ENCODE measurements around the gene DGKD. TPM values are rescaled to one million over a fixed set of nuclear protein-coding genes. Genes with fewer than 3 reads are reported as not detected.

The DGKD gene
- total and polyA plus RNA-seq, 2 donors (not counting 1 experiment from before 2014, with no cell fraction given): 224 to 396 TPM

DNA sequence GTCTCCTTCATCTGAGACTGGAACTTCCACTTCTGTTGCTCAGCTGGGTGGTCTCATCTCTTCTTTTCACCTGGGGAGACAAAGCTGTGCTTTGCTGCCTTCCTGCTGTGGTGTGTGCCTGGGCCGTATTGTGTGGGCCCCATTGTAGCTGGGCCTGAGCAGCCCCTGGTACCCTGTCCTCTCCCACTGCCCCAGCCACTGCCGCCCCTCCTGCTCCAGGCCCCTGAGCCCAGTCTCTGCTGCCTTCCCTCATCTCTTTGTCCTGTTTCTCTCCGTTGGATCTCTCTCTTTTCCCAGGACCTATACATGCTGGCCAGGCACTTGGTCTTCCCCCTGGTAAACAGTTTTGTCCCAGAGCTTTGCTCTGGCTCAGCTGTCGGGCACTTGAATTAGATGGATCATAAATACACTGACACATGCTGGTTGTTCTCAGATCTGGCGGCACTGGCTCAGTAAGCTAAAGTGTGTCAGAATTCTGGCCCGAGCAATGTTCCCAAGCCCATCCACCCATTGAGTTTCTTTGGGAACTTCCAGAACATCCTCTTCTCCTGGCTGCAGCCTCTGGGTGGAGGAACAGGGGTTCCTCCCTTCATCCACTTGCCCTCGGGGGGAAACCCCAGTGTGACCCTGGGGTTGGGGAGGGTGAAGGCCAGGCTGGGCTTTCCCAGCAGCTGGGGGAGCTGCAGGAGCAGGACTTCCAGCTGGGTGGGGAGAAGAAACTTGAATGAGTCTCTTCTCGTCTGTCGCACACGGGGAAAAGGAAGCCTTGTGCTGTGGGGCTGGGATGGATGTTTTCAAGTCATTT, 99.0 kb downstream of the DGKD start:
- ChIA-PET CTCF (interaction anchor here (1.2 kb wide), 1 partner anchor 10 kb away, joined by 4 read pairs; no protein-coding TSS in a partner anchor), POLR2A (no interaction called here)
- no peak overlapping the region for H2AFZ ChIP-seq (ENCODE audit: insufficient read depth, low read depth, low read length, poor library complexity, severe bottlenecking)
- H3K27ac ChIP-seq (ENCODE audit: low read length in 2 of 2): no peak overlapping the region
- Mint-ChIP-seq H3K27ac (peak overlapping the region; percentile 20), H3K4me3 (no peak overlapping the region), H3K9me3 (ENCODE audit: insufficient read depth) (no peaks in the 10 kb centered on the region), H3K4me1 (no peaks in the 10 kb centered on the region), H3K27me3 (no peaks in the 10 kb centered on the region)
- H4K20me1 ChIP-seq (ENCODE audit: control insufficient read depth, insufficient read depth, low read length, poor library complexity, severe bottlenecking): peaks cover 71% of the 10 kb centered on the region
- 96% methylated on average over 8 of the region's 10 CpGs for WGBS (ENCODE audit: insufficient coverage)
- H3K9me3 ChIP-seq (ENCODE audit: control extremely low read depth in 1 of 3, control insufficient read depth in 2 of 3, insufficient read depth in 1 of 3, low read length in 2 of 3): no peaks in the 10 kb centered on the region
- peaks cover 59% of the 10 kb centered on the region for H3K79me2 ChIP-seq (ENCODE audit: control insufficient read depth, insufficient read depth, low read length)
- no peak overlapping the region for H3K4me2 ChIP-seq (replicated peaks; ENCODE audit: low read depth, low read length, poor library complexity, severe bottlenecking)
- no peak for TF ChIP-seq CTCF (IDR thresholded peaks at IDR 0.05)
- no peak for TF ChIP-seq EZH2 (IDR thresholded peaks at IDR 0.05; ENCODE audit: borderline replicate concordance, insufficient read depth, low read depth, low read length, poor library complexity, severe bottlenecking)
- ATAC-seq (ENCODE audit: low read depth) (no peak), DNase-seq (no peak)
- peaks cover 34 to 99% of the 10 kb centered on the region in 2 experiments for H3K36me3 ChIP-seq (replicated peaks in 1 of 2; ENCODE audit: control extremely low read depth in 1 of 2, control insufficient read depth in 1 of 2, extremely low read depth in 1 of 2, insufficient read depth in 2 of 2, low read length in 1 of 2)
- H3K4me1 ChIP-seq (ENCODE audit: control insufficient read depth in 2 of 2, insufficient read depth in 2 of 2, low read length in 2 of 2): no peaks in the 10 kb centered on the region
- H3K27me3 ChIP-seq (replicated peaks in 1 of 4; ENCODE audit: control extremely low read depth in 1 of 4, control insufficient read depth in 3 of 4, insufficient read depth in 4 of 4, low read length in 3 of 4): no peaks in the 10 kb centered on the region
- intact Hi-C loops (cut with micrococcal nuclease): no loop called here
- no peak overlapping the region for H3K9ac ChIP-seq (ENCODE audit: low read length)
- H3K4me3 ChIP-seq (ENCODE audit: control extremely low read depth in 1 of 5, extremely low read depth in 1 of 5, insufficient read depth in 1 of 5, low read depth in 2 of 5, low read length in 4 of 5): no peak overlapping the region

DNA sequence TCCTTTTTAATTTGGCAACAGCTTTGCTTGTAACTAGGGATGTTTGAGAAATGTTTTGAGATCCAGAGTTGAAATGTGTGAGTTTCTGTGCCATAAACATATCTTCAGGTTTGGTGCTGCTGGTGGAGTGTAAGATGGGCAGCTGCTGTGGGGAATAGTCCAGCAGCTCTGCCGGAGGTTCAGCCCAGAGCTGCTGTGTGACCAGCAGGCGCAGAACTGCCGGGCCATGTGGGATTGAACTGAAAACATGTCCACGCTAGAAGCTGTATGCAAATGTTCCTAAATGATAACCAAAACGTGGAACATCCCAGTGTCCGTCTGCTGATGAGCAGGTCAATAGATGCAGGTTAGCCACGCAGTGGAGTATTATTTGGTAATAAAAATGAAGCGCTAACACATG, 99.6 kb downstream of the DGKD start:
- Histone ChIP-seq H3K9ac (ENCODE audit: low read length) (no peak overlapping the region), H3K4me1 (ENCODE audit: control insufficient read depth in 2 of 2, insufficient read depth in 2 of 2, low read length in 2 of 2) (no peaks in the 10 kb centered on the region), H3K4me2 (replicated peaks; ENCODE audit: low read depth, low read length, poor library complexity, severe bottlenecking) (no peak overlapping the region), H3K4me3 (ENCODE audit: control extremely low read depth in 1 of 5, extremely low read depth in 1 of 5, insufficient read depth in 1 of 5, low read depth in 2 of 5, low read length in 4 of 5) (no peak overlapping the region), H4K20me1 (ENCODE audit: control insufficient read depth, insufficient read depth, low read length, poor library complexity, severe bottlenecking) (peaks cover 68% of the 10 kb centered on the region), H3K27ac (ENCODE audit: low read length in 2 of 2) (no peak overlapping the region), H3K36me3 (replicated peaks in 1 of 2; ENCODE audit: control extremely low read depth in 1 of 2, control insufficient read depth in 1 of 2, extremely low read depth in 1 of 2, insufficient read depth in 2 of 2, low read length in 1 of 2) (peaks cover 34 to 99% of the 10 kb centered on the region in 2 experiments), H3K27me3 (replicated peaks in 1 of 4; ENCODE audit: control extremely low read depth in 1 of 4, control insufficient read depth in 3 of 4, insufficient read depth in 4 of 4, low read length in 3 of 4) (no peaks in the 10 kb centered on the region), H3K79me2 (ENCODE audit: control insufficient read depth, insufficient read depth, low read length) (peaks cover 53% of the 10 kb centered on the region), H2AFZ (ENCODE audit: insufficient read depth, low read depth, low read length, poor library complexity, severe bottlenecking) (no peak overlapping the region), H3K9me3 (ENCODE audit: control extremely low read depth in 1 of 3, control insufficient read depth in 2 of 3, insufficient read depth in 1 of 3, low read length in 2 of 3) (no peaks in the 10 kb centered on the region)
- intact Hi-C loops (cut with micrococcal nuclease): no loop called here
- Mint-ChIP-seq H3K4me1 (no peaks in the 10 kb centered on the region), H3K9me3 (ENCODE audit: insufficient read depth) (no peaks in the 10 kb centered on the region), H3K4me3 (no peak overlapping the region), H3K27ac (no peak overlapping the region), H3K27me3 (no peaks in the 10 kb centered on the region)
- ChIA-PET POLR2A (no interaction called here), CTCF (no interaction called here)
- ATAC-seq (ENCODE audit: low read depth) (no peak), DNase-seq (no peak)
- no peak for TF ChIP-seq CTCF (IDR thresholded peaks at IDR 0.05)
- TF ChIP-seq EZH2 (IDR thresholded peaks at IDR 0.05; ENCODE audit: borderline replicate concordance, insufficient read depth, low read depth, low read length, poor library complexity, severe bottlenecking): no peak
- 98% methylated on average over 8 of the region's 8 CpGs for WGBS (ENCODE audit: insufficient coverage)
